Measurements from ENCODE around the gene EBLN1.

The EBLN1 gene

DNA sequence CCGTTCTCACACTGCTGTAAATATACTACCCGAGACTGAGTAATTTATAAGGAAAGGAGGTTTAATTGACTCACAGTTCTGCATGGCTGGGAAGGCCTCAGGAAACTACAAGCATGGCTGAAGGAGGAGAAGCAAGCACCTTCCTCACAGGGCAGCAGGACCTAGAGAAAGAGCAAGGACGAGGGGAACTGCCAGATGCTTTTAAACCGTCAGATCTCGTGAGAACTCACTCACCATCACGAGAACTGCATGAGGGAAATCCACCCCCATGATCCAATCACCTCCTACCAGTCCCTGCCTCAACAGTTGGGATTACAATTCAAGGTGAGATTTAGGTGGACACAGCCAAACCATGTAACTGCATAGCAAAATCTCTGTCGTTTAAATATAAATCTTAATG, at the start of gene EBLN1:
Gene EBLN1 (minus strand): TSS at position 174 of the 400 bp plus-strand sequence. CDS start 8,032 bp downstream, outside the sequence.
- no peak for DNase-seq

DNA sequence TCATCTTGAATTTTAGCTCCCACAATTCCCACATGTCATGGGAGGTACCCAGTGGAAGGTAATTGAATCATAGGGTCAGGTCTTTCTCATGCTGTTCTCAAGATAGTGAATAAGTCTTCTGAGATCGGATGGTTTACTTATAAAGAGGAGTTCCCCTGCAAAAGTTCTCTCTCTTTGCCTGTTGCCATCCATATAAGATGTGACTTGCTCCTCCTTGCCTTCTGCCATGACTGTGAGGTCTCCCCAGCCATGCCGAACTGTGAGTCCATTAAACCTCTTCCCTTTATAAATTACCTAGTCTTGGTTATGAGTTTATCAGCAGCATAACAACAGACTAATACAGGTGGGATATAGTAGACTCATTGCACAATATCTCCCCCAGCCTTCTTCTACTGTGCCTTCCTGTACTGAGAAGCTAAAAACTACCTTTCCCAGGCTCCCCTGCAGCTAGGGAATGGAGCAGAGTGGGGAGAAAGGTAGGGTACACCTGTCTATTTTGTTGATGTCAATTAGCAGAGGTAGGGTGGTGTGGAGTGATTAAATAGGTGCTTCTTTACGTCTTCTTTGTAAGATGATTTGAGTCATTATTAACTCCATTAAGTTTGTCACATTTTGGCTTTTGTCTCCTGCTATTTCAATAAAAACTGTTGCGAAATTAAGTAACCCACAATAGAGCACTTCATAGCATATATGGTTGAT, 48.2 kb upstream of the EBLN1 start:
- no peak for DNase-seq

DNA sequence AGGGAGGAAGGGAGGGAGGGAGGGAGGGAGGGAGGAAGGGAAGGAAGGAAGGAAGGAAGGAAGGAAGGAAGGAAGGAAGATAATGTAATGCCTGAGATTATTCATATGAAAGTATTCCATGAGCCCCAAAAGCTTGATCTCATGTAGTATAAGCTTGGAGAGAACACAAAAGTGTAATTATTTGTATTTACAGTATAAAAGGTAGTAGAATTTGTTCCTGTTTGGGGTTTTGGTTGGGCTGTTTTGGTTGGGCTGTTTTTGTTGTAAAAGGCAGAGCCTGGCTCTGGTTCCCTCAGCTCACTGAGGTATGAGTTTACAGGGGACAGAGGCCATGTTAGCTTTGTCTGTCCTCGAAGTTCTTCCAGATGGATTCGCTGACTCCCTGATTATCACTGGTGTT, 45.3 kb upstream of the EBLN1 start:
- DNase-seq, result no peak

DNA sequence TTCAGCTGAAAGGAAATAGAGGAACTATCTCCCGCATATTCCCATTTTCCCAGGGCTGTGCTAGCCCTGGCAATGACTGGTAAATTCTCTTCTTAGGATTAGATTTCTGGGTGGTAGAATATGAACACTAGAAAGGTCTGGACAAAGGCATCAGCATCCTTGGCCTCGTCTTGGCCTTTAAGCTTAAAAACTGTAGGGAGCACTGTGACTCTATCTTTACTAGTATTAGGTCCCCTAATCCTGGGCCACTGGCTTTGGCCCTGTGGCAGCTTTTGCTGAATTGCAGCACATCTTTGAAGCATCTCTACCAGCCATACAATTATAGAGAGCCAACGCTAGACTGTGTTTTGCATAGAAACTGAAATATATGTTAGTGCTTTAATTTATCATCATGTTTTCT, 41.5 kb upstream of the EBLN1 start:
- no peak for DNase-seq

DNA sequence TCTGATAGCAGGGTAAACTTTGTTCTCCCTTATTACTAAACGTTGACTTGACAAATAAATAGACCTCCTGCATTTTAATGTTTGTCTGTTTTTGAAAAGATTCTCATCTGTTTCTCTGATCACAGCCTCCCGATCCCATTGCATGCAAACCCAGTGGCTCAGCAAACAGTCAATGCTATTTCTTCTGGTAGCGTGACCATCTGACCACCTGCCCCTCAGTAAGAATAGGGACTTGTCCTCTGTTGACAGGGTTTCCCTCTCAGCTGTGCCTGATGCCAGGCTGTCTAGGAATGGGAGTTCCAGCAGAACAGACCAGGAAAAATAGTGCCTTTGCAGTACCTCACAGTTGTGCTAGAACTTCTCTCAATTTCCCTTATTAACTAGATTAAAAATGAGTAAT, 40.7 kb upstream of the EBLN1 start:
- DNase-seq, result no peak

DNA sequence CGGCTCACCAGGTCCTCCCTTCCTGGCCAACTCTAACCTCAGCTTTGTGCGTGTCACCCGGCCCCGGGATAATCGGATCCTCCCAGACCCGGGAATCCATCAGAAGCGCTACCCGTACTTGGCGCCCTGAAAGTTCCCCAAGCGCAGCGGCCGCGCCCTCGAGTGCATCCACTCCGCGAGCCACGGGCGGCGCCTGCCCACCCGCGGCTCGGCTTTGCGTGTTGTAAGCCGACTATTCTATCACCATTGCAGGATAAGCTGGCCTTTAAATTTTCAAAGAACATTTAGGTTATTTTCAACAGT, 35.7 kb upstream of the EBLN1 start:
- DNase-seq, result peak; percentile 19

DNA sequence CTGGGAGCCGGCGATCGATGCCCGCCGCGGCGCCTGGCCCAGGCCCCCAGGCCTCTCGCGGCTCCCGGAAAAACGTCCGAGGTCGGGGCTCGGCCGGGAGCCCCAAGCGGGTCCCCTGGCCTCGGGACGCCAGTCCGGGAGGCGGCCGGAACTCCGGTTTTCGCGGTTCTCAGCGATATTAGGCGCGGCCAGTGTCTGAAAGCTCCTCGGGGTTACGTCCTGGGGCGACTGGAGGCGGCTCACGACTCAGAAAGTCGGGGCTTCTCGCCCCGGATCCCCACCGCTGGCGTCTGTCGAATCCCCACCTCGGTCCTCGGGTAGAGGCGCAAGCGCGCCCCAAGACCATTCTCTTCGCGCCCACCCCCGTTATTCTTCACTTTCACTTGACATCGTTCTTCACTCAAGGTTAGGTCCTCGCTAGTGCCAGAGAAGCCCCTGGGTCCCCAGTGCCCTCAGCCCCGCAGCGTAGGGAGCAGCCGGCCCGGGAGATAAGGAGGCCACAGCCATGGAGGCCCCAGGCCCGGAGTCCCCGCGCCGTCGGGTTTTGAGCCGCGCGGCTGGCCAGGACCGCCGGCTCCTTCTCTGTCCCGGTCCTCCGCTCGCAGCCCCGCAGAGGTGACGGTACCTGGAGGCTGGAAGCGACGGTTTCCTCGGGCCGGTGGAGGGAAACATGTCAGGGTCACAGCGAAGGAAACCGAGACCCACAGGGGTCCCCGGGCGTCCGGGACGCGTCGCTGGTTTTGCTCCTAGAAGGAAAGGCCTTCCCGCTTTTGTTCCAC, 35.2 kb upstream of the EBLN1 start:
- peak; percentile 35 for DNase-seq

DNA sequence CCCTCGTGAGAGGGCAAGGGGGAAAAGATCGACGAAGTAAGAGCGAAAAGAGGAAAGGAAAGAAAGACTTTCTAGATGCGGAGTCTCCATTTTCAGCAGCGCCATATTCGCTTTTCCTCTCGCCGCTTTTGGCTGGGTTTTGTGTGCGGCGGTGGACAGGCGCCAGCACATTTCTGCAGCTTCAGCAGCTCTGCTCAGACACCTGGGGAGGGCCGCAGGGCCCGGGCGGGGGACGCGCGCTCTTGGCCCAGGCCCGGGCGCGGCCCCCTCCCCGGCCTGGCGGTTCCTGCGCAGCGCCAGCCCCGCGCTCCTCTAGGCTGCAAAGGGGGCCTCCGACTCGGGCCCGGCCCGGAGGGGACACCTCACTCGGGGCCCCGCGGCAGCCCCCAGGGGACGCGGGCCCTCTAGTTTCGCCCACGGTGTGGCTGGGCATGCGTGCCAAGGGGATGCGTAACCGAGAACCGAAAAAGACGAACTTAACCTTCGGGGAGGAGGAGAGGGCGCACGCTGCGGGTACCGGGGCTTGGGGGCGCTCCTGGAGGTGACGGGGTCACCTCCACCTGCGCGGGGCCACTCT, 34.5 kb upstream of the EBLN1 start:
- peak; percentile 71 for DNase-seq

DNA sequence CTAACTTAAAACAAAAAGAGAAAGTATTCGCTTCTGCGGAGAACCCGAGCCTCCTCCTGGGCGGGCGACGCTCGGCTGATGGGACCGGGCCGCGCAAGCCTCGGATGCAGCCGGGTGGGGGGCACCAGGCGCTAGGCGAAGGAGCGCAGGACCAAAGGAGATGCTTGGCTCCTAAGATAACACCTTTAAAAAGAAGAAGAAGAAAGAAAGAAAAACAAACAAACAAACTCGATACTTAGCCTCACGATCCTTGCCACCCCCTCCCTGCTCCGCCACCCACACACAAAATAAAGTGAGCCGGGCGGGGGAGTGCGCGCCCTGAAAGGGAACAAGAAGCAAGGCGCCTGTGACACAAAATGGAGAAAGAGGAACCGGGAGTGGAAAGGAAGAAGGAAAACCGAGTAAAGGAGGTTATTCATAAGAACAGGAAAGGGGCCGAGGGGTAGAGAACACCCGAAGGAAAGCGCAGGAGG, 34.0 kb upstream of the EBLN1 start:
- peak; percentile 66 for DNase-seq

DNA sequence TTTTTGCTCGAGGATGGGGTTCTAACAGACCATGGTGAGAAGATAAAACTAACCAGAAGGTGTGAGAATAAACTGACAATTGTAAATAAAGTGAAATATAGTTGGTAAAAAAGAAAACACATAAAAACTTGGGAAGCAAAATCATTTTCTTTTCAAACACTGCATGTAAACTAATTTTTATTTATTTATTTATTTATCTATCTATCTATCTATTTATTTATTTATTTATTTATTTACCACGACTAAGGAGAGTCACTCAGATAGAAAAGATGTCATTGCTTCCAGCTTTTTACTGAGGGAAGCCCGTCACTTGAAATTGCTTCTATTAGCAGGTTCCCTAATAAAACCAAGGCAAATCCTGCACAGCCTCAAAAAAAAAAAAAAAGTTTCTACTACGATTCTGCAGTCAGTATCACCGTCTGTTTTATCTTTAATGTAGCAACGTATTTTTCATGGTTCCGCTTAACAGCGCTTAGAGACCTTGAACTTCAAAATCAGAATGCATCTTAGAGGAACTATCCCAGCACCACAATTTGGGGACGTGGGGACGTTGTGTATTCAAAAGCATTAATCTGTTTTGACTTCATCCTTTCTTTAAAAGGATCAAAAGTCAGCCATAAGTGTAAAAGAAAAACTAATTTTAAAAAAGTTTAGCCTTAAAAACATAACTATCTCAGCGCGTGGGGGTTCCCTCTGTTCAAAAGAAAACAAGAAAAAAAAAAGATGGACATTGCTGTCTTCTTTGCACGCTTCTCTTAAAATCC, 33.3 kb upstream of the EBLN1 start:
- no peak for DNase-seq

DNA sequence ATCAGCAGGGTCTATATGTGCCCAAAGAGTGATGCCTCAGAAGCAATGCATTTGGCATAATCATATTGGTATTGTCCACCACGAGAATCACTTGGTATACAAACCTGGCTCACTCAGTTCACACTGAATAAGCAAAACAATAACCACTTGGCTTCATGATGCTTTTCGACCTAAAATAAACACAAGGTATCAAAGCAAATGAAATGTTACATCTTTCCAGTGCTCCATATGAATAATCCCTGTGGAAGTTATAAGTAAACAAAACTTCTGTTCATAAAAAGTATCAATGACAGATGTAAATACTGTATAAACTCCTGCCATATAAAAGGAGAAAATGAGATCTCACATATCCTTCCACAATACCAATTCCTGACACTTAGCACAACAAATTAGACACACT, 29.8 kb upstream of the EBLN1 start:
- DNase-seq, result no peak

DNA sequence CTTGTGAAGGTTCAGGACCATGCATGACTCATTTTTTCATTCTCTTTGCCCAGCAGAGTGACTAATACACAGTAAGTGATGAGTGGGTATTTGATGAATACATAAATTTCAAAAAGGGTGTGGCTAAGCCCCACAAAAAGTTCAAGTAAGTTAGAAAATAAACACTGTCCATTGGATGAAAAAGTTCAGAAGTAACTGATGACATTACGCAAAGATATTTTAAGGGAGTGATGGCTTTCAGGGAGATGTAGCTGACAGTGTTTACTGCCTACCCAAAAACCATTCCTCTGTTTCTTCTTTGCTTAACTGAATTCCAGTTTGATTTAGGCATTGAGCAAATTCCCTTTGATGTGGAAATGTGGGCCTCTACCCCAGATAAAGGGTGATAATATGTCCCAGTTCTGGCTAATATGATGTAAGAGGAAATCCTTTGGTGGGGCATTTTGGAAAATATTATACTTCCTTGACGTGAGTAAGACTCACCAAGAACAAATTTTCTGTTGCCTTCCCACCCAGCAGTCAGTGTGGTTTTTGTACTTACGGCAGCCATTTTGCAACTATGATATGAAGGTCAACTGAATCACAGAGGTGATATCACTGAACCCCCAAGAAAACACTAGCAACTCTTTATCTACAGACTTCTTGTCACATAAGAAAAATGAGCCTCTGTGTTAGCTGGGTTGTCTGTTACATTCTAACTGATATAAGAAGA, 29.0 kb upstream of the EBLN1 start:
- DNase-seq, result peak; percentile 62

DNA sequence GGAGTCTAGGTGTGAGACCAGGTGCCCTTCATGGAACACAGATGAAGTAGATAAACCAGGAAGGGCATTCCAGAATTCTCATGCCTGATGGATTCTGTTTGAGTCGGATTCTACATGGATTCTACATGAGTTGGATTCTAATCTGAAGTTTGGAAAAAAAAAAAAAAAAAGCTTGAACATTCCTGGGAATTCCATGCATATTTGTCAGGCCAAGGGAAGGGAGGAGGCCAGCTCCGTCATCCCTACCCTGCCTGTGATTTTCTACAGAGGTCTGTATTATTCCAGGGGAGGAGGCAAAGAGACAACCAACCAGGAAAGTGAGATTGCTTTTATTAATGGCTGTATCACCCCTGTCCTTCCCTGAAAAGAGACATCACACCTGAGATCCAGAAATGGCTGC, 27.8 kb upstream of the EBLN1 start:
- DNase-seq, result no peak

DNA sequence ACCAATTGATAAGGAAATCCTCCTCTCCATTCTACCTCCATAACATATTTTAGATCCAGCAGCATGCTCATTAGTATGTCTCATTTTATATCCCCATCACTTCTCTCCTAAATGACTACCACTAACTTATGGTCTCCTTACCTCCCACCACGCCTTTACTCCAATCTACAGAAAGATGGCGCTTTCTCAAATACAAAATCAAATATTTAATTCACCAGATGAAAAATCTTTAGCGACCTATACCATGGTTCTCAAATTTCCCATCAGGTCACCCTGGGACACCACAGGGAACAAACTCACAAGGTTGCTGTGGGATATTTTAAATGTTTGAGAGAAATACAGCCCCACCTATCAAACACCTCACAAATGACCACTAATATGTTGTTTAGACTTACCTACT, 27.0 kb upstream of the EBLN1 start:
- no peak for DNase-seq

DNA sequence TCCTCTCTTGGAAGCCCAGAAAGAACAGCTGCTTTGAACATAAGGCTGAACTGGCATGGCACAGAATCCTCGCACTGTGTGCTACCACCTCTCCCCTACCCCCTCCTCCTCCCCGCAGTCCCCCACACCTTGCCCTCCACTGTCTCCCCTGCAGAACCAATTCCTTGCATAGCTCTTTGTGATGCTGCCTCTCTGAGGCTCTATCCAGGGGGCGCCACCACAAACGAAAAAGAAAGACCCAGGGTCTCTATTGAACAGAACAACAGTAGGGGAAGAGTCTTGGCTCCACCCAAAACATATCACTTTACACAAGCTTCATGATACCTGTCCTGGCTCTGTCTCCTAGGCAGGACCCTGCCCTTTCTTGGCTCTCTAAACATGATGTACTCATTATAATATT, 26.2 kb upstream of the EBLN1 start:
- no peak for DNase-seq

DNA sequence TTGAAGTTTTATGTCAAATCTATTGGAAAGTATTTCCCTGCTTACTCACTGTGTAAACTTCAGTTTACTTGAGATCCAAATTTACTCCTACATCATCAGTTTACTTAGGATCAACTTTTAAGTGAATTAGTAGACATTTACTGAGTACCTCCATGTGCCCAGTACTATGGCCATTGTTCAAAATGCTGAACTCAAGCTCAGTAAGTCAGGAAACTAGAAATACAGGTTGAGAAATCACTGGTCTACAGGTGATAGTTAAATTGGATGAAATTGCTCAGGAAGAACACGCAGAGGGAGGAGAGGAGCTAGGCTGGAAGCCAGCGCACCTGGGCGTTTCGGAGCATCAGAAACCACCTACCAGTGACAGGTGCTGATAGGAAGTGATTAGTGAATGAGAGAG, 25.5 kb upstream of the EBLN1 start:
- no peak for DNase-seq

DNA sequence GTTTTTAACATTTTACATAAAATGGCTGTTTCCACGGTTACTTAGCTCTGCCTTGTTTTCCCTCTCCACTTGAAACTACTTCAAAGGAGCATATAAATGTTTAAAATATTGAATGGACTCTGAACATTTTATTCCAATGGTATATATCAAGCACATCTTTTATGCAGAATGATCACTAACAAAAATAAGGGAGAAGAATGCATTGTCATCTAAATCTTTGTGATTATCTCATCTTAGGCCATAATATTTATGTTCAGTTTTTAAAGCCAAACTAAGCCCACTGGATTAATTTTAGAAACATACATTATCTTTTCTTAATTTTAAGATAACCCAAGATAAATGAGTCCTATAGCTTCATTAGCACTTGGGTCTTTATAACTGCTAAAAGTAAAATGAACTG, 13.4 kb upstream of the EBLN1 start:
- no peak for DNase-seq

DNA sequence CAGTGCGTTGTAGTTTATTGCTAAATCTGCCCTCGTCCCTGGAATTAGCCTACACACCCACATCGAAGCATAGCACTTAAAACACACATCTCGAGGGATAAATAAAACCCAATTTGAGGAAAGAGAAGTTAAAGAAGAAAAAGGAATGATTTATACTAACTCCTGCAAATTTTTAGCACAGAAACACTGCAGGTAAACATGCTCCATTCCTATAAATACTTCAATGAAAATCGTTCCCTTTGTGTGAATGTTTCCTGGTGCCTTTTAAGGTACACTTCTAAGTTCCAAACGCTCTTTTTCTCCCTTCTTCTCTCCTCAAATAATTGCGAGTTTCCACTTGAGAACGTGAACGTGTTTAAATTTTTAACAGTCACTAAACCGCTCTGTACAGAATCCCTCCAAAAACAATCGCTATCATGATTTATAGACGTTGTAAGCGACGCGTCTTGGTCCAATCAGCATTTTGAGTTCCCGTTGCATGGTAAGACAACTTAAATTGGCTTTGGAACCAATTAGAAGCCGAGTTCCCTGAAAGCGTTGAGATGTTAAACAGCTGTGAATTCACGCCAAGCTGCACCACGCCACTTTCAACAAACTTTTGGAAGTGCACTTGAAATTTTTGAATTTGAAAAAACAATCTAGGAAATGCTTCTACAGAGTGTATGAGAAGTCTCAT, 12.5 kb upstream of the EBLN1 start:
- peak; percentile 28 for DNase-seq

DNA sequence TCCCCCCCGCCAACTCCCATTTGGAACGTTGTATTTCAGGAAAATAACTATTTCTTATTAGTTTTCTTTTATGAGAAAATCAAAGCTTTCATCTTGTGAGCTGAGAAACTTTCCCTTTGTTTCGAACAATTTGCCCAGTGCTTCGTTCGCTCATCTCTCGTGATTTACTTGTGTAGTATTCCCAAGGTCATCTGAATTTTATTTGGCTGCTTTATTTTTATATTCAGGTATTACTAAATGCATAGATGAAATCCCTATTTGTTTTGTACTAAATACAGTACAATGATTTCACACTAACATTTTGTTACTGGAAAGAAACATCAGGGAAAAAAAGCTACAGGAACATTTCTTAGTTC, 12.0 kb upstream of the EBLN1 start:
- no peak for DNase-seq

DNA sequence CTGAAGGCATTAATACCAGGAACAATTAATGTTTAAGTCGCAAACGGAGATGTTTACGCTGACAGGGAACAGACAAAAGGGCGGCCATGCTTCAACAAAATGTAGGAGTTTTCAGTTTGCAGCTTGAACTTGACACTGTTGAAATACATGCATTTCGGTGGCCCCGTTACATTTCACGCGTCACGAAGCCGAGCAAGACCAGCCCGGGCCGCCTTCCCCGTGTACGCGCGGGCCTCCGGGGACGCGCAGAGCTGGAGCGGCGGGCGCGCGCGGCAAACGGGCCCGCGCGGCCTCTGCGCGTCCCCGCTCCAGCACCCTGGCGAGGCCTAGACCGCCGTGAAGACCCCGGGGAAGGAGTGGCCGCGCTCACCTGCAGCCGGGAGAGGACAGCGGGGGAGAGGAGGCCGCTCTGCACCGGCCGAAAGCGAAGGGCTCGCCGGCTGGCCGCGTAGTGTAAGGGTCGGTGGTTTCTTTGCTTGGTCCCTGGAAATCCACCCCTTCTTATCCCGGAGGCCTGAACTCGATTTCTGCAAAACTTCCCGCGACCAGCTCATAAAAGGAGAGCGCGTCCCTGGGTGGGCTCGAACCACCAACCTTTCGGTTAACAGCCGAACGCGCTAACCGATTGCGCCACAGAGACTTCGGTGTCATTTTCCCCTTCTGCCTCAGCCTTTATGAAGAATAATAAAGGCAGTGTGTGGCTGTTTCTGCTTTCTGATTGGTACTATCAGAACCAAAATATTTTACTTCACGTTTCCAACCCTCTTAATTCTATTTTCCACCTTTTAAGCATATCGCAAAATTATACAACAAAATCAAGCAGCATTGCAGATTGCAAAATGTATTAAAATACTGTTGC, 11.4 kb upstream of the EBLN1 start:
- DNase-seq, result peak; percentile 87

DNA sequence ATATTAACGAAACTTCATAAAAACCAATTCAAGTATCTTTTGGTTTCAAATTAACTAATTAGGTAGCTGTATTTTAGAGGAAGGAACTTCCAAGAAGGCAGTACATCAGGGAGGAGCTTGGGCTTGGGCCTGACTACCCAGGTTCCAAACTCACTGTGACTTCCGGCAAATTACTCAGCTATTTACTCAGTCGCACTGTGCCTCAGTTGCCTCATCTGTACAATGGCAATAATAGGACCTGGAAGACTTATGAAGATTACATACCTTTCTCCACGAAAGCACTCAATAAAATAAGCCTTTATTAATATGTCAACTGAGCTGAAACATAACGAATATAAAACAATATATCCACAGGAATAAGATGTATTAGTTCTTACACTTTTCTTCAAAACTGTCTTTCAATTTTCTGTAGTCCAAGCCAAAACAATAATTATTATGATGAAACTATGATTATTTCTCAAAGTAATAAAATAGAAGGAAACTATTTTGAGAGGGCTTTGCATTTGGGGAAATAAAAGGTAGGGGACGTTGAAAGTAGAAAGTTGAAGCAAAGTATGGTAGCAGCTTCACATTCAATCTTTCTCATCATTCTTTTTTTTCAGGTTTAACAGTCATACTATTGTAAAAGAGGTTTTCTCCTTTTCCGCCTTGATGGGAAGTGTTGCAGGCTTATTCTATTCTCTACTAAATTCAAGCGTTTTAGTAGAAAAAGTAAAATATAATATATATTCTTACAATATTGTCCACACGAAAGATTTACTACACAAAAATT, 10.5 kb upstream of the EBLN1 start:
- no peak for DNase-seq
